Heart left ventricle (tissue), 13 donors: ENCODE measurements around the gene PANK1.

Source experiments
- CTCF ChIP-seq, 12 donors: fragments of 200-600 bp; sonication (generic) in 4 of 12; IDR thresholded peaks; one replicate each; pipeline versions ENCODE4 v1.5.0 to v1.8.0; 2018 to 2022; ENCODE audit warnings: antibody characterized with exemption in 12 of 12, mild to moderate bottlenecking in 5 of 12
- POLR2A ChIP-seq, 2 donors: fragments of 450-650 bp; IDR thresholded peaks; one replicate each; pipeline ENCODE4 v1.6.1; 2017; ENCODE audit warnings: antibody characterized with exemption in 2 of 2, mild to moderate bottlenecking in 2 of 2, moderate library complexity in 2 of 2
- donor health status: ischemic (EF 13 %, LVEDD 7.1; RV severe dilation, severe dysfunction).
- donor health status: DM: no; HTN: yes; CAD: no.
- donor health status: DM: no; HTN: no; CAD: no.
- donor health status: ischemic (EF 25% LVEDD 6.9; RV normal size, moderate dysfunction).
- donor health status: ischemic (EF 25% LVEDD 5.7; RV mildly dilated, moderate dysfunction).
- donor health status: ischemic (EF 35%, LVEDD 5.7; RV mildly dilated, moderate dysfunction).
- donor health status: nonischemic (EF 11% LVEDD 7.7; RV severe dilation, severe dysfunction).
- donor health status: DM: yes; HTN: yes; CAD: no.
- donor health status: PGD.
- donor health status: ischemic (EF 29% LVEDD 5.4; RV normal size, mild dysfunction).
- donor health status: nonischemic (EF 23%, LVEDD 6.1; RV moderate dilation, normal function).

- TF ChIP-seq CTCF (IDR thresholded peaks at IDR 0.05) (no peak), POLR2A (IDR thresholded peaks at IDR 0.05) (no peak)
These were observed 53.2 kb downstream of the PANK1 start for GRCh38 chr10:89591796-89592271.
